NT2/D1 (cell line): ENCODE results near the gene CORO1C.

Experiments
- DNase-seq: peaks from one replicate; pipeline ENCODE4 v3.0.0-alpha.2; 2011; ENCODE audit warnings: low read depth, low spot score
- H3K27me3 ChIP-seq: 2 replicates; pipeline ENCODE4 v1.6.0; 2011; ENCODE audit warnings: mild to moderate bottlenecking; ENCODE audit not compliant: insufficient read length, insufficient read depth
- H3K36me3 ChIP-seq: 2 replicates; pipeline ENCODE4 v1.6.1; 2011; ENCODE audit warnings: mild to moderate bottlenecking, low read length, mixed read lengths; ENCODE audit not compliant: insufficient read depth, insufficient read length
- H3K4me1 ChIP-seq: 2 replicates; pipeline ENCODE4 v1.5.1; 2011; ENCODE audit not compliant: insufficient read depth, insufficient read length
- H3K4me3 ChIP-seq: 2 replicates; pipeline ENCODE4 v1.5.1; 2011; ENCODE audit warnings: low read depth; ENCODE audit not compliant: insufficient read length
- H3K9ac ChIP-seq: 2 replicates; pipeline ENCODE4 v1.6.0; 2011; ENCODE audit warnings: low read depth; ENCODE audit not compliant: insufficient read length
- H3K9me3 ChIP-seq: 2 replicates; pipeline ENCODE4 v1.5.1; 2011; ENCODE audit warnings: mild to moderate bottlenecking, low read length; ENCODE audit not compliant: insufficient read depth
- SUZ12 ChIP-seq: IDR thresholded peaks from 2 replicates; pipeline ENCODE4 v1.6.1; 2011; ENCODE audit not compliant: insufficient read length, insufficient read depth; ENCODE audit errors: extremely low read depth
- YY1 ChIP-seq: IDR thresholded peaks from 2 replicates; pipeline ENCODE4 v1.6.1; 2011; ENCODE audit not compliant: insufficient read length, insufficient read depth
- ZNF274 ChIP-seq: IDR thresholded peaks from 2 replicates; pipeline ENCODE4 v1.6.1; 2011; ENCODE audit warnings: mild to moderate bottlenecking, low read depth, low read length

CORO1C gene

GRCh38 chr12:108693186-108693730 is 38.1 kb downstream of the CORO1C start:
- no peak overlapping the region for H3K9ac ChIP-seq
- TF ChIP-seq YY1 (no peak), SUZ12 (no peak), ZNF274 (no peak)
- no peaks in the 10 kb centered on the region for H3K9me3 ChIP-seq
- DNase-seq, result no peak
- no peak overlapping the region for H3K4me3 ChIP-seq
- no peaks in the 10 kb centered on the region for H3K27me3 ChIP-seq
- H3K36me3 ChIP-seq, result peaks cover 44% of the 10 kb centered on the region
- peaks cover 12% of the 10 kb centered on the region for H3K4me1 ChIP-seq

GRCh38 chr12:108691998-108692808 is 39.1 kb downstream of the CORO1C start:
- no peaks in the 10 kb centered on the region for H3K27me3 ChIP-seq
- peaks cover 12% of the 10 kb centered on the region for H3K4me1 ChIP-seq
- H3K4me3 ChIP-seq, result no peak overlapping the region
- no peaks in the 10 kb centered on the region for H3K9me3 ChIP-seq
- peaks cover 34% of the 10 kb centered on the region for H3K36me3 ChIP-seq
- H3K9ac ChIP-seq, result peak overlapping the region; percentile 61
- TF ChIP-seq ZNF274 (no peak), YY1 (no peak), SUZ12 (no peak)
- no peak for DNase-seq

GRCh38 chr12:108691175-108691997 is 39.9 kb downstream of the CORO1C start:
- peak; percentile 89 for DNase-seq

GRCh38 chr12:108690542-108691174 is 40.7 kb downstream of the CORO1C start:
- Histone ChIP-seq H3K36me3 (peaks cover 26% of the 10 kb centered on the region), H3K9me3 (no peaks in the 10 kb centered on the region), H3K4me3 (no peak overlapping the region), H3K9ac (no peak overlapping the region), H3K27me3 (no peaks in the 10 kb centered on the region), H3K4me1 (peaks cover 12% of the 10 kb centered on the region)
- DNase-seq, result no peak
- no peak for TF ChIP-seq SUZ12
- TF ChIP-seq ZNF274, result no peak
- no peak for TF ChIP-seq YY1

More at GRCh38 chr12:108691175-108691997, 39.9 kb downstream of the CORO1C start:
- no peaks in the 10 kb centered on the region for H3K9me3 ChIP-seq
- TF ChIP-seq SUZ12, result no peak
- TF ChIP-seq ZNF274, result no peak
- TF ChIP-seq YY1, result no peak
- peaks cover 31% of the 10 kb centered on the region for H3K36me3 ChIP-seq
- H3K27me3 ChIP-seq, result no peaks in the 10 kb centered on the region
- peaks cover 12% of the 10 kb centered on the region for H3K4me1 ChIP-seq
- H3K9ac ChIP-seq, result peak overlapping the region; percentile 5
- H3K4me3 ChIP-seq, result no peak overlapping the region

- Histone ChIP-seq H3K4me1 (peaks cover 12% of the 10 kb centered on the region), H3K27me3 (no peaks in the 10 kb centered on the region), H3K4me3 (no peak overlapping the region), H3K9me3 (no peaks in the 10 kb centered on the region), H3K9ac (no peak overlapping the region), H3K36me3 (peaks cover 22% of the 10 kb centered on the region)
- DNase-seq, result no peak
- no peak for TF ChIP-seq YY1
- no peak for TF ChIP-seq ZNF274
- no peak for TF ChIP-seq SUZ12
Measured at GRCh38 chr12:108690191-108690518, 41.2 kb downstream of the CORO1C start.

- peaks cover 17% of the 10 kb centered on the region for H3K36me3 ChIP-seq
- H3K27me3 ChIP-seq, result no peaks in the 10 kb centered on the region
- no peak overlapping the region for H3K9ac ChIP-seq
- peaks cover 12% of the 10 kb centered on the region for H3K4me1 ChIP-seq
- no peaks in the 10 kb centered on the region for H3K9me3 ChIP-seq
- H3K4me3 ChIP-seq, result no peak overlapping the region
- TF ChIP-seq SUZ12, result no peak
- TF ChIP-seq ZNF274, result no peak
- no peak for TF ChIP-seq YY1
- DNase-seq, result no peak
Measured at GRCh38 chr12:108689314-108690190, 41.8 kb downstream of the CORO1C start.
